ENCODE results near the gene SLC16A7.
"Not testable (repeated sequence)": the region's sequence is repeated elsewhere in the genome, so short reads cannot be mapped to it uniquely, and the experiment has no call there.

Gene SLC16A7

GRCh38 chr12:59742841-59743240 is 147.0 kb downstream of the SLC16A7 start:
- no peak for DNase-seq

- DNase-seq = no peak
These were observed 148.7 kb downstream of the SLC16A7 start for GRCh38 chr12:59744564-59744963.

- not testable (repeated sequence) for DNase-seq
These were observed 155.3 kb downstream of the SLC16A7 start for GRCh38 chr12:59751091-59751490.

GRCh38 chr12:59761542-59761941 is 165.7 kb downstream of the SLC16A7 start:
- no peak for DNase-seq

- DNase-seq = no peak
These were observed 168.0 kb downstream of the SLC16A7 start for GRCh38 chr12:59763835-59764234.

- no peak for DNase-seq
These were observed 172.2 kb downstream of the SLC16A7 start for GRCh38 chr12:59768031-59768430.

- peak in 2 of 3 experiments; percentile 13 to 36 for DNase-seq
These were observed 184.8 kb downstream of the SLC16A7 start for GRCh38 chr12:59780605-59781135.

GRCh38 chr12:59787610-59788009 is 191.8 kb downstream of the SLC16A7 start:
- DNase-seq = peak in 1 of 3 experiments; percentile 6

- DNase-seq = no peak
These were observed 196.8 kb downstream of the SLC16A7 start for GRCh38 chr12:59792647-59793046.

- no peak for DNase-seq
These were observed 207.9 kb downstream of the SLC16A7 start for GRCh38 chr12:59803735-59804134.

GRCh38 chr12:59808317-59808910 is 212.6 kb downstream of the SLC16A7 start:
- peak; percentile 18 to 67 (median 36) for DNase-seq

- no peak for DNase-seq
These were observed 216.2 kb downstream of the SLC16A7 start for GRCh38 chr12:59811991-59812390.

GRCh38 chr12:59812716-59813115 is 216.9 kb downstream of the SLC16A7 start:
- no peak for DNase-seq

- no peak for DNase-seq
These were observed 224.8 kb downstream of the SLC16A7 start for GRCh38 chr12:59820594-59821011.

- DNase-seq = no peak
These were observed 227.7 kb downstream of the SLC16A7 start for GRCh38 chr12:59823567-59823966.

- DNase-seq = no peak
These were observed 231.9 kb downstream of the SLC16A7 start for GRCh38 chr12:59827767-59828166.

GRCh38 chr12:59828521-59828920 is 232.7 kb downstream of the SLC16A7 start:
- no peak for DNase-seq

GRCh38 chr12:59833408-59833807 is 237.6 kb downstream of the SLC16A7 start:
- DNase-seq = no peak

- peak in 2 of 3 experiments; percentile 19 to 48 for DNase-seq
These were observed 239.0 kb downstream of the SLC16A7 start for GRCh38 chr12:59834659-59835474.
